Aorta (tissue), 5 donors: ENCODE data around the gene GPR78. TPM values are rescaled to one million over a fixed set of nuclear protein-coding genes. Genes with fewer than 3 reads are reported as not detected.

ENCODE experiments used
- ATAC-seq: fragments of 200-7000 bp; cut with Tn5 transposase; one replicate; pipeline ENCODE4 v1.9.1; 2022; ENCODE audit warnings: moderate library complexity; ENCODE audit not compliant: low FRiP score
- DNase-seq, 2 donors: peaks; one replicate each; pipeline ENCODE4 v3.0.0-alpha.2; 2020
- H3K27ac ChIP-seq, 2 donors: one replicate each; pipeline ENCODE4 v1.5.1; 2013; ENCODE audit warnings: low read length in 2 of 2, mild to moderate bottlenecking in 2 of 2, moderate library complexity in 2 of 2, control low read depth in 1 of 2, inconsistent platforms in 1 of 2, low read depth in 1 of 2
- H3K27me3 ChIP-seq, 2 donors: one replicate each; pipeline ENCODE4 v1.6.1; 2013; ENCODE audit warnings: control low read depth in 1 of 2, low read length in 1 of 2, mild to moderate bottlenecking in 1 of 2, moderate library complexity in 1 of 2; ENCODE audit not compliant: insufficient read depth in 2 of 2, control insufficient read depth in 1 of 2
- H3K36me3 ChIP-seq, 2 donors: one replicate each; pipeline ENCODE4 v1.6.1; 2013; ENCODE audit warnings: control low read depth in 1 of 2, low read length in 1 of 2, mild to moderate bottlenecking in 1 of 2; ENCODE audit not compliant: insufficient read depth in 2 of 2, control insufficient read depth in 1 of 2
- H3K4me1 ChIP-seq, 2 donors: one replicate each; pipeline ENCODE4 v1.6.1; 2013; ENCODE audit warnings: low read length in 2 of 2, control low read depth in 1 of 2, mild to moderate bottlenecking in 1 of 2, moderate library complexity in 1 of 2; ENCODE audit not compliant: insufficient read depth in 2 of 2, control insufficient read depth in 1 of 2
- H3K4me3 ChIP-seq, 2 donors: one replicate each; pipeline ENCODE4 v1.5.1; 2013; ENCODE audit warnings: low read length in 2 of 2, control low read depth in 1 of 2, mild to moderate bottlenecking in 1 of 2
- H3K9me3 ChIP-seq: one replicate; pipeline ENCODE4 v1.6.1; 2013; ENCODE audit warnings: mild to moderate bottlenecking, low read length; ENCODE audit not compliant: control insufficient read depth
- WGBS, 2 donors: extraction: QIAGEN DNeasy Blood & Tissue Kit; methylation state at CpG; one replicate each; pipeline ENCODE4 v1.1.7; 2013; 5-methylcytosine and 5-hydroxymethylcytosine counted together
- intact Hi-C, 2 donors: fragments of 100-400 bp; cut with DNase I; formaldehyde crosslinking; loops; one replicate each; pipeline versions ENCODE4 v1.14.2 to v1.15.0; 2022
- polyA plus RNA-seq, 2 donors: library from polyadenylated mRNA; stranded (reverse); fragments of 200-250 nt; gene quantifications; one replicate each; pipeline ENCODE4 v1.2.3, GENCODE V29; 2013
- total RNA-seq, 2 donors: library from RNA; stranded (reverse); fragmentation: NEBNext Ultra II Directional; extraction: Animal tissue kit (Norgen Biotek cat#: 25700); gene quantifications; one replicate each; pipeline ENCODE4 v1.2.1, GENCODE V29; 2021
- donor health status: healthy with polysubstance abuse.
- donor health status: Bipolar disorder and iron deficiency.
- donor health status: DM: no; HTN: no; CAD: no.
- donor health status: DM: no; HTN: no; CAD: no.
- donor health status: DM: yes; HTN: yes; CAD: no.

The GPR78 gene
- total and polyA plus RNA-seq, 4 donors: 0.48 TPM; not detected in 3

- no peaks in the 10 kb centered on the region for H3K36me3 ChIP-seq
- no peak overlapping the region for H3K4me3 ChIP-seq
- ATAC-seq (no peak), DNase-seq (no peak)
- no peaks in the 10 kb centered on the region for H3K4me1 ChIP-seq
- no peaks in the 10 kb centered on the region for H3K27me3 ChIP-seq
- 83 to 87% methylated on average over 15 of the region's 15 CpGs for WGBS, 2 donors
- H3K27ac ChIP-seq: no peak overlapping the region
- no peaks in the 10 kb centered on the region for H3K9me3 ChIP-seq
- intact Hi-C loops: no loop called here
Measured at GRCh38 chr4:8538703-8539567, 41.3 kb upstream of the GPR78 start.

- Histone ChIP-seq H3K9me3 (no peaks in the 10 kb centered on the region), H3K27ac (no peak overlapping the region), H3K27me3 (no peaks in the 10 kb centered on the region), H3K4me3 (no peak overlapping the region), H3K36me3 (no peaks in the 10 kb centered on the region), H3K4me1 (no peaks in the 10 kb centered on the region)
- no peak for ATAC-seq
- WGBS, 2 donors: 89 to 94% methylated on average over 5 of the region's 5 CpGs
- DNase-seq: no peak
- intact Hi-C loops: no loop called here
Measured at GRCh38 chr4:8539661-8540060, 40.5 kb upstream of the GPR78 start.

GRCh38 chr4:8540072-8540471, 40.1 kb upstream of the GPR78 start:
- no peaks in the 10 kb centered on the region for H3K4me1 ChIP-seq
- no peak overlapping the region for H3K4me3 ChIP-seq
- H3K36me3 ChIP-seq: no peaks in the 10 kb centered on the region
- DNase-seq (no peak), ATAC-seq (no peak)
- 63 to 73% methylated on average over 9 of the region's 9 CpGs for WGBS, 2 donors
- no peaks in the 10 kb centered on the region for H3K27me3 ChIP-seq
- no peaks in the 10 kb centered on the region for H3K9me3 ChIP-seq
- no peak overlapping the region for H3K27ac ChIP-seq
- intact Hi-C loops: no loop called here

GRCh38 chr4:8540586-8540985, 39.6 kb upstream of the GPR78 start:
- H3K27me3 ChIP-seq: no peaks in the 10 kb centered on the region
- ATAC-seq: no peak
- 92 to 94% methylated on average over 11 of the region's 11 CpGs for WGBS, 2 donors
- intact Hi-C loops: no loop called here
- no peaks in the 10 kb centered on the region for H3K4me1 ChIP-seq
- DNase-seq: no peak
- H3K4me3 ChIP-seq: no peak overlapping the region
- no peak overlapping the region for H3K27ac ChIP-seq
- no peaks in the 10 kb centered on the region for H3K9me3 ChIP-seq
- no peaks in the 10 kb centered on the region for H3K36me3 ChIP-seq

DNA sequence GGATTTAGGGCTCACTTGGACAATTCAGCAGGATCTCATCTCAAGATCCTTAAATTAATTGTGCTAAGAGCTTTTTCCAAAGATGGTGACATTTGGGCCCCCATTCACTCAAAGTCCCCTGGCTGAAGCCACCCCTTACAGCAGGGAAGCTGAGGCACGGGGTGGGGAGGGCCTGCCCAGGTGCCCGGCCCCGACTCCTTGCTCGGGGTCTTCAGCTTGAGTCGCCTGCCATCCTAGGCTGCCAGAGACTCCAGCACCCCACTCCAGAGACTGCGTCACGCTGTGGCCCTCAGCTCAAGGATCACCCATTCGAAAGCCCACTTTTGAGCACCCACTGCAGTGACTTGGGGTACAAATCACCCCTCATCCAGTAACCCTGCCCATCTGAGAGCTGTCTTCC, 39.2 kb upstream of the GPR78 start:
- Histone ChIP-seq H3K27me3 (no peaks in the 10 kb centered on the region), H3K4me1 (no peaks in the 10 kb centered on the region), H3K36me3 (no peaks in the 10 kb centered on the region), H3K9me3 (no peaks in the 10 kb centered on the region), H3K4me3 (no peak overlapping the region), H3K27ac (no peak overlapping the region)
- DNase-seq (no peak), ATAC-seq (no peak)
- 84 to 95% methylated on average over 8 of the region's 8 CpGs for WGBS, 2 donors
- intact Hi-C loops: no loop called here

DNA sequence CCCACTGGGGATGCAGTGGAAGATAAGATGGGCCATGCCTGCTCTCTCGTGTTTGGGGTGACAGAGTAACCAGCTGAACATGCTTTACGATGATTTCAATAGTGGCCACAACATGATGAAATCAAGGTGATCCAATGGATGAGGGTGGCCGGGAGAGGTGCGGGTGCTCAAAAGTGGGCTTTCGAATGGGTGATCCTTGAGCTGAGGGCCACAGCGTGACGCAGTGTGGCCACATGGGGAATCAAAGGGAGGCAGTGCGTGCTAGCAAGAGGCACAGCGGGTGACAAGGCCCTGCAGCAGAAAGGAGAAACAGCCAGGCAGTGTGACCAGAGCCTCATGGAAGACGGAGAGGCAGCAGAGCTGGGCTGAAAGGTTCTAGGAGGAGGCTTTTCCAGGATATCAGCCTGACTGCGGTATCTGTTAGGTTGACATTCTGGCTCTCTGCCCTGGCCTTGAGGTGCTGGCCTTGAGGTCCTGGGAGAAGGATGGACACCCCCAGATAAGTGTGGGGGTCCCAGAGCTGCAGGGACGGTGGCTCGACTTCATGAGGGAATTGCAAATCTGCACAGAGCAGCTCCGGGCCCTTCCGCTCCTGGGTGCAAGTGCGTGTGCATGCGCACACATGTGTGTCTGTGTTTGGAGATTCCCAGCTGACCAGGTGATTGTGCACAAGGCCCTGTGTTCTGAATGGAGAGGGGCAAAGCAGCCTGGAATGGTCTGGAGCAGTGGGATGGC, 38.0 kb upstream of the GPR78 start:
- no peak overlapping the region for H3K27ac ChIP-seq
- DNase-seq (no peak), ATAC-seq (no peak)
- no peaks in the 10 kb centered on the region for H3K4me1 ChIP-seq
- intact Hi-C loops: no loop called here
- H3K9me3 ChIP-seq: no peaks in the 10 kb centered on the region
- H3K36me3 ChIP-seq: no peaks in the 10 kb centered on the region
- WGBS, 2 donors: 79 to 94% methylated on average over 17 of the region's 17 CpGs
- no peak overlapping the region for H3K4me3 ChIP-seq
- no peaks in the 10 kb centered on the region for H3K27me3 ChIP-seq

DNA sequence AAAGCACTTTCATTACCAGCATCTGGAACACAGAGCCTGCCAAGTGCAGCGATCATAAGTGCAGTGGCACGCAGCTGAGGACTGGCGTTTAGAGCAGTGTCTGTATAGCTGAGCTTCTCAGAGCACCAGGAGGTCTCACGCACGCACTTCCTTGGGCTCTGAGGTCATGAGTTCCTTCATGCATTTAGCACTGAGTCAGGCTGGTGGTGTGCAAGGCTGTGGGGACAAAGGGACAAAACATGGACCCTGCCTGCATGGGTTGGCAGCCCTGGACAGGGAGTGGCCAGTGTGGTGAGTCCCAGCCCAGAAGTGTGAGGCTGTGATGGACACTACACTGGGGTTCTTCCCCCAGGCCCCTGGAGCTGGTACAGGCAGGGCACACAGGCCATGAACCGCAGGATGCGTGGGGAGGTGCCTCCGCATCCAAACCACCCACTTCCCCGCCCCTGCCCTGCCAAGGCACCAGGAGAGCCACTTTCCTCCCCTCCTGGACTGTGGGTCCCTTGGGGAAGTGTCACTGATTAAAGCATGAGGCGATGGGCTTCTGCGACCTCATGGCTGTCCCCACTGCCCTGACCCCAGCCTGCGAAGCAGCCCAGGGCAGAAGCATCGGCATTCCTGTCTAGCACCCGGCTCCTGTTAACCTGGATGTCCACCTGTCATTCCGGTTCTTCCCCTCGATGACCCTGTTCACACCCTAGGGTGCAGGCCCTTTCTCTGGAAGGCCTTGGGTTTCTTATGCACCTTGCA, 37.2 kb upstream of the GPR78 start:
- no peaks in the 10 kb centered on the region for H3K36me3 ChIP-seq
- no peaks in the 10 kb centered on the region for H3K27me3 ChIP-seq
- H3K9me3 ChIP-seq: no peaks in the 10 kb centered on the region
- H3K4me3 ChIP-seq: no peak overlapping the region
- ATAC-seq: no peak
- intact Hi-C loops: no loop called here
- no peaks in the 10 kb centered on the region for H3K4me1 ChIP-seq
- DNase-seq: no peak
- 91 to 93% methylated on average over 16 of the region's 16 CpGs for WGBS, 2 donors
- H3K27ac ChIP-seq: no peak overlapping the region

DNA sequence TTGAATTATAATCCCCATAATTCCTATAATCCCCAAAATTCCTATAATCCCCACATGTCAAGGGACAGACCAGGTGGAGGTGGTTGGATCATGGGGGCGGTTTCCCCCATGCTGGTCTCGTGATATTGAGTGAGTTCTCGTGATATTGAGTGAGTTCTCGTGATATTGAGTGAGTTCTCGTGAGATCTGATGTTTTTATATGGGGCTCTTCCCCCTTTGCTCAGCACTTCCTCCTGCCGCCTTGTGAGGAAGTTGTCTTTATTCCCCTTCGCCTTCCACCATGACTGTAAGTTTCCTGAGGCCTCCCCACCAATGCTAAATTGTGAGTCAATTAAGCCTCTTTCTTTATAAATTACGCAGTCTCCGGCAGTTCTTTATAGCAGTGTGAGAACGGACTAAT, 36.6 kb upstream of the GPR78 start:
- intact Hi-C loops: no loop called here
- WGBS, 2 donors: 96 to 97% methylated on average over 10 of the region's 10 CpGs
- H3K36me3 ChIP-seq: no peaks in the 10 kb centered on the region
- H3K4me3 ChIP-seq: no peak overlapping the region
- H3K9me3 ChIP-seq: no peaks in the 10 kb centered on the region
- ATAC-seq (no peak), DNase-seq (no peak)
- H3K27me3 ChIP-seq: no peaks in the 10 kb centered on the region
- no peaks in the 10 kb centered on the region for H3K4me1 ChIP-seq
- H3K27ac ChIP-seq: no peak overlapping the region
